HepG2 (cell line): ENCODE measurements around the gene ATOSB. TPM values are rescaled to one million over a fixed set of nuclear protein-coding genes. Genes with fewer than 3 reads are reported as not detected.

ENCODE experiments used
- GPN1 ChIP-seq: sonication (generic); formaldehyde crosslinking; IDR thresholded peaks from 2 replicates; pipeline ENCODE4 v1.5.1; 2020; ENCODE audit warnings: missing genetic modification reagents, borderline replicate concordance
- polyA plus RNA-seq, 8 experiments: library from polyadenylated mRNA; depleted of rRNA in 3 of 8; stranded (reverse) in 7 of 8; unstranded in 1 of 8; fragments of >200 nt; fragmentation: Illumina TruSeq in 4 of 8; extraction: Trizol in 4 of 8; gene quantifications; 2 replicates each; pipeline versions ENCODE4 v1.2.1 to v1.2.3, GENCODE V29; 2011 to 2016; ENCODE audit warnings: low read depth in 4 of 8, missing spikeins in 1 of 8, mixed read lengths in 1 of 8; ENCODE audit not compliant: insufficient read depth in 1 of 8
- total RNA-seq, 5 experiments: library from RNA; depleted of rRNA; stranded (reverse); fragments of >200 nt; fragmentation: Illumina TruSeq; extraction: Trizol; gene quantifications; 2 replicates each; pipeline ENCODE4 v1.2.3, GENCODE V29; 2016; ENCODE audit warnings: low read depth in 1 of 5
- TF ChIP-seq, protein P1 (sequence below): sonication (generic); formaldehyde crosslinking; IDR thresholded peaks from 2 replicates; pipeline ENCODE4 v1.9.0; 2021; ENCODE audit warnings: mild to moderate bottlenecking, missing genetic modification reagents
- TF ChIP-seq, protein P2 (sequence below): sonication (generic); formaldehyde crosslinking; IDR thresholded peaks from 2 replicates; pipeline ENCODE4 v1.5.1; 2020; ENCODE audit warnings: missing genetic modification reagents, mild to moderate bottlenecking, borderline replicate concordance
- TF ChIP-seq, protein P3 (sequence below), 2 experiments: fragments of 450-650 bp in 1 of 2; sonication (generic) in 1 of 2; formaldehyde crosslinking in 1 of 2; IDR thresholded peaks; 2 replicates each; pipeline versions ENCODE4 v1.6.1 to v1.8.0; 2016 to 2022; ENCODE audit warnings: antibody characterized with exemption in 1 of 2, mild to moderate bottlenecking in 1 of 2, missing genetic modification reagents in 1 of 2
- TF ChIP-seq, protein P4 (sequence below): sonication (generic); formaldehyde crosslinking; IDR thresholded peaks from 2 replicates; pipeline ENCODE4 v1.4.0; 2020; ENCODE audit warnings: missing genetic modification reagents

ATOSB gene
- total and polyA plus RNA-seq, 2 of the 13 experiments (the other 11 are each of a cell fraction or from before 2014, with no cell fraction given) = 1.9 to 6.4 TPM

DNA sequence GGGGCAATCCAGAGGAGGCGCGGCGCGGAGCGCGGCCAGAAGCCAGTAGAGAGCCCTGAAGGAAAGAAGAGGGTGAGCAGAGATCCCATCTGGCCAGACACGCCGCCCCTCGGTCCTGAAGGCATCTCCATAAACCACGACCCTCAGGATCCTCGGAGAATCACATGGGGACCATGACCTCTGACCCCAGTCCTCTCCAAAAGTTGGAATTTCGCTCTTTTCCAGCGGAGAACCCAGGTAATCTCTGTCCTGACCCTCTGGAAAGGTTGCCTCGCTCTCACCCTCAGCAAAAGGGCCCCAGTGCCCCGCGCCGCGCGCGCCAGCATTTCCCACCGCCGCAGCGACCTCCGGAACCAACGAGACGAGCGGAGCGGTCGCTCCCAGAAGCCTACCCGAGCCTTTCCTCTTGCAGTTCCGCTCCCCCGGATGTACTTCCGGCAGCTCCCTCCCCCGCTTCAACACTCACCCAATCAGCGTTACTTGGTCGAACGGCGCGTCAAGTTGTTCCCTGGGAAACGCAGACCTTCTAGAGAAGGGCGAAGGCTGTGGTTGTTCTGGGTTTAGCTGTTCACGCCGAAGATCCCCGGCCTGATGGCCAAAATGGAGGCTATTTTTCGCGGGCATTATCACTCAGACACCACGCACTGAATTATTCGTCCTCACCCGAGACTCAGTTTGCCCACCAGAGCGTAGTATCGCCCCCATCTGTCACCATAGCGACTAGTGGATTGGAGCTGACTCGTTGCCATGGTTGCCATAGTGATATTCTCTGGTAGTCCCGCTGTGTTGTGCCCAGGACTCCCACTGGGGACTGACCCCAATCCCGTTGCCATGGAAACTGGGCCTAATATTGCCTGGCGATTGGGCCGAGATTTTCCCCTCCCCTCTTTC, 12.6 kb downstream of the ATOSB start, which contains the start of gene STOML2 (continued):
- TF ChIP-seq, protein P1, sequence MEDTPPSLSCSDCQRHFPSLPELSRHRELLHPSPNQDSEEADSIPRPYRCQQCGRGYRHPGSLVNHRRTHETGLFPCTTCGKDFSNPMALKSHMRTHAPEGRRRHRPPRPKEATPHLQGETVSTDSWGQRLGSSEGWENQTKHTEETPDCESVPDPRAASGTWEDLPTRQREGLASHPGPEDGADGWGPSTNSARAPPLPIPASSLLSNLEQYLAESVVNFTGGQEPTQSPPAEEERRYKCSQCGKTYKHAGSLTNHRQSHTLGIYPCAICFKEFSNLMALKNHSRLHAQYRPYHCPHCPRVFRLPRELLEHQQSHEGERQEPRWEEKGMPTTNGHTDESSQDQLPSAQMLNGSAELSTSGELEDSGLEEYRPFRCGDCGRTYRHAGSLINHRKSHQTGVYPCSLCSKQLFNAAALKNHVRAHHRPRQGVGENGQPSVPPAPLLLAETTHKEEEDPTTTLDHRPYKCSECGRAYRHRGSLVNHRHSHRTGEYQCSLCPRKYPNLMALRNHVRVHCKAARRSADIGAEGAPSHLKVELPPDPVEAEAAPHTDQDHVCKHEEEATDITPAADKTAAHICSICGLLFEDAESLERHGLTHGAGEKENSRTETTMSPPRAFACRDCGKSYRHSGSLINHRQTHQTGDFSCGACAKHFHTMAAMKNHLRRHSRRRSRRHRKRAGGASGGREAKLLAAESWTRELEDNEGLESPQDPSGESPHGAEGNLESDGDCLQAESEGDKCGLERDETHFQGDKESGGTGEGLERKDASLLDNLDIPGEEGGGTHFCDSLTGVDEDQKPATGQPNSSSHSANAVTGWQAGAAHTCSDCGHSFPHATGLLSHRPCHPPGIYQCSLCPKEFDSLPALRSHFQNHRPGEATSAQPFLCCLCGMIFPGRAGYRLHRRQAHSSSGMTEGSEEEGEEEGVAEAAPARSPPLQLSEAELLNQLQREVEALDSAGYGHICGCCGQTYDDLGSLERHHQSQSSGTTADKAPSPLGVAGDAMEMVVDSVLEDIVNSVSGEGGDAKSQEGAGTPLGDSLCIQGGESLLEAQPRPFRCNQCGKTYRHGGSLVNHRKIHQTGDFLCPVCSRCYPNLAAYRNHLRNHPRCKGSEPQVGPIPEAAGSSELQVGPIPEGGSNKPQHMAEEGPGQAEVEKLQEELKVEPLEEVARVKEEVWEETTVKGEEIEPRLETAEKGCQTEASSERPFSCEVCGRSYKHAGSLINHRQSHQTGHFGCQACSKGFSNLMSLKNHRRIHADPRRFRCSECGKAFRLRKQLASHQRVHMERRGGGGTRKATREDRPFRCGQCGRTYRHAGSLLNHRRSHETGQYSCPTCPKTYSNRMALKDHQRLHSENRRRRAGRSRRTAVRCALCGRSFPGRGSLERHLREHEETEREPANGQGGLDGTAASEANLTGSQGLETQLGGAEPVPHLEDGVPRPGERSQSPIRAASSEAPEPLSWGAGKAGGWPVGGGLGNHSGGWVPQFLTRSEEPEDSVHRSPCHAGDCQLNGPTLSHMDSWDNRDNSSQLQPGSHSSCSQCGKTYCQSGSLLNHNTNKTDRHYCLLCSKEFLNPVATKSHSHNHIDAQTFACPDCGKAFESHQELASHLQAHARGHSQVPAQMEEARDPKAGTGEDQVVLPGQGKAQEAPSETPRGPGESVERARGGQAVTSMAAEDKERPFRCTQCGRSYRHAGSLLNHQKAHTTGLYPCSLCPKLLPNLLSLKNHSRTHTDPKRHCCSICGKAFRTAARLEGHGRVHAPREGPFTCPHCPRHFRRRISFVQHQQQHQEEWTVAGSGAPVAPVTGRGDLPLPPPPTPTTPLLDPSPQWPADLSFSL (CRISPR knock-in tag) = no peak
- TF ChIP-seq, protein P2, sequence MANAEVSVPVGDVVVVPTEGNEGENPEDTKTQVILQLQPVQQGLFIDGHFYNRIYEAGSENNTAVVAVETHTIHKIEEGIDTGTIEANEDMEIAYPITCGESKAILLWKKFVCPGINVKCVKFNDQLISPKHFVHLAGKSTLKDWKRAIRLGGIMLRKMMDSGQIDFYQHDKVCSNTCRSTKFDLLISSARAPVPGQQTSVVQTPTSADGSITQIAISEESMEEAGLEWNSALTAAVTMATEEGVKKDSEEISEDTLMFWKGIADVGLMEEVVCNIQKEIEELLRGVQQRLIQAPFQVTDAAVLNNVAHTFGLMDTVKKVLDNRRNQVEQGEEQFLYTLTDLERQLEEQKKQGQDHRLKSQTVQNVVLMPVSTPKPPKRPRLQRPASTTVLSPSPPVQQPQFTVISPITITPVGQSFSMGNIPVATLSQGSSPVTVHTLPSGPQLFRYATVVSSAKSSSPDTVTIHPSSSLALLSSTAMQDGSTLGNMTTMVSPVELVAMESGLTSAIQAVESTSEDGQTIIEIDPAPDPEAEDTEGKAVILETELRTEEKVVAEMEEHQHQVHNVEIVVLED = peak; percentile 84
- TF ChIP-seq, protein P3, sequence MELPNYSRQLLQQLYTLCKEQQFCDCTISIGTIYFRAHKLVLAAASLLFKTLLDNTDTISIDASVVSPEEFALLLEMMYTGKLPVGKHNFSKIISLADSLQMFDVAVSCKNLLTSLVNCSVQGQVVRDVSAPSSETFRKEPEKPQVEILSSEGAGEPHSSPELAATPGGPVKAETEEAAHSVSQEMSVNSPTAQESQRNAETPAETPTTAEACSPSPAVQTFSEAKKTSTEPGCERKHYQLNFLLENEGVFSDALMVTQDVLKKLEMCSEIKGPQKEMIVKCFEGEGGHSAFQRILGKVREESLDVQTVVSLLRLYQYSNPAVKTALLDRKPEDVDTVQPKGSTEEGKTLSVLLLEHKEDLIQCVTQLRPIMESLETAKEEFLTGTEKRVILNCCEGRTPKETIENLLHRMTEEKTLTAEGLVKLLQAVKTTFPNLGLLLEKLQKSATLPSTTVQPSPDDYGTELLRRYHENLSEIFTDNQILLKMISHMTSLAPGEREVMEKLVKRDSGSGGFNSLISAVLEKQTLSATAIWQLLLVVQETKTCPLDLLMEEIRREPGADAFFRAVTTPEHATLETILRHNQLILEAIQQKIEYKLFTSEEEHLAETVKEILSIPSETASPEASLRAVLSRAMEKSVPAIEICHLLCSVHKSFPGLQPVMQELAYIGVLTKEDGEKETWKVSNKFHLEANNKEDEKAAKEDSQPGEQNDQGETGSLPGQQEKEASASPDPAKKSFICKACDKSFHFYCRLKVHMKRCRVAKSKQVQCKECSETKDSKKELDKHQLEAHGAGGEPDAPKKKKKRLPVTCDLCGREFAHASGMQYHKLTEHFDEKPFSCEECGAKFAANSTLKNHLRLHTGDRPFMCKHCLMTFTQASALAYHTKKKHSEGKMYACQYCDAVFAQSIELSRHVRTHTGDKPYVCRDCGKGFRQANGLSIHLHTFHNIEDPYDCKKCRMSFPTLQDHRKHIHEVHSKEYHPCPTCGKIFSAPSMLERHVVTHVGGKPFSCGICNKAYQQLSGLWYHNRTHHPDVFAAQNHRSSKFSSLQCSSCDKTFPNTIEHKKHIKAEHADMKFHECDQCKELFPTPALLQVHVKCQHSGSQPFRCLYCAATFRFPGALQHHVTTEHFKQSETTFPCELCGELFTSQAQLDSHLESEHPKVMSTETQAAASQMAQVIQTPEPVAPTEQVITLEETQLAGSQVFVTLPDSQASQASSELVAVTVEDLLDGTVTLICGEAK (IDR thresholded peaks at IDR 0.05) = peak; percentile 97
- TF ChIP-seq, protein P3 (CRISPR knock-in tag; IDR thresholded peaks at IDR 0.05) = peak; percentile 88
- TF ChIP-seq GPN1 (CRISPR knock-in tag) = no peak
- TF ChIP-seq, protein P4, sequence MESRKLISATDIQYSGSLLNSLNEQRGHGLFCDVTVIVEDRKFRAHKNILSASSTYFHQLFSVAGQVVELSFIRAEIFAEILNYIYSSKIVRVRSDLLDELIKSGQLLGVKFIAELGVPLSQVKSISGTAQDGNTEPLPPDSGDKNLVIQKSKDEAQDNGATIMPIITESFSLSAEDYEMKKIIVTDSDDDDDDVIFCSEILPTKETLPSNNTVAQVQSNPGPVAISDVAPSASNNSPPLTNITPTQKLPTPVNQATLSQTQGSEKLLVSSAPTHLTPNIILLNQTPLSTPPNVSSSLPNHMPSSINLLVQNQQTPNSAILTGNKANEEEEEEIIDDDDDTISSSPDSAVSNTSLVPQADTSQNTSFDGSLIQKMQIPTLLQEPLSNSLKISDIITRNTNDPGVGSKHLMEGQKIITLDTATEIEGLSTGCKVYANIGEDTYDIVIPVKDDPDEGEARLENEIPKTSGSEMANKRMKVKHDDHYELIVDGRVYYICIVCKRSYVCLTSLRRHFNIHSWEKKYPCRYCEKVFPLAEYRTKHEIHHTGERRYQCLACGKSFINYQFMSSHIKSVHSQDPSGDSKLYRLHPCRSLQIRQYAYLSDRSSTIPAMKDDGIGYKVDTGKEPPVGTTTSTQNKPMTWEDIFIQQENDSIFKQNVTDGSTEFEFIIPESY (CRISPR knock-in tag) = 0 out of 2 replicates have a peak, but pooled peaks have one; percentile 51
